Activated CD4-positive, alpha-beta T cell treated with anti-CD3 and anti-CD28 coated beads for 24 hours (primary cell): ENCODE results near the gene FUNDC2.
"Not testable (repeated sequence)": the region's sequence is repeated elsewhere in the genome, so short reads cannot be mapped to it uniquely, and the experiment has no call there.

Experiments
- DNase-seq, 2 donors: peaks; one replicate each; pipeline ENCODE4 v3.0.0-alpha.2; 2020; ENCODE audit warnings: low read depth in 2 of 2

The FUNDC2 gene, protein sequence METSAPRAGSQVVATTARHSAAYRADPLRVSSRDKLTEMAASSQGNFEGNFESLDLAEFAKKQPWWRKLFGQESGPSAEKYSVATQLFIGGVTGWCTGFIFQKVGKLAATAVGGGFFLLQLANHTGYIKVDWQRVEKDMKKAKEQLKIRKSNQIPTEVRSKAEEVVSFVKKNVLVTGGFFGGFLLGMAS

DNA sequence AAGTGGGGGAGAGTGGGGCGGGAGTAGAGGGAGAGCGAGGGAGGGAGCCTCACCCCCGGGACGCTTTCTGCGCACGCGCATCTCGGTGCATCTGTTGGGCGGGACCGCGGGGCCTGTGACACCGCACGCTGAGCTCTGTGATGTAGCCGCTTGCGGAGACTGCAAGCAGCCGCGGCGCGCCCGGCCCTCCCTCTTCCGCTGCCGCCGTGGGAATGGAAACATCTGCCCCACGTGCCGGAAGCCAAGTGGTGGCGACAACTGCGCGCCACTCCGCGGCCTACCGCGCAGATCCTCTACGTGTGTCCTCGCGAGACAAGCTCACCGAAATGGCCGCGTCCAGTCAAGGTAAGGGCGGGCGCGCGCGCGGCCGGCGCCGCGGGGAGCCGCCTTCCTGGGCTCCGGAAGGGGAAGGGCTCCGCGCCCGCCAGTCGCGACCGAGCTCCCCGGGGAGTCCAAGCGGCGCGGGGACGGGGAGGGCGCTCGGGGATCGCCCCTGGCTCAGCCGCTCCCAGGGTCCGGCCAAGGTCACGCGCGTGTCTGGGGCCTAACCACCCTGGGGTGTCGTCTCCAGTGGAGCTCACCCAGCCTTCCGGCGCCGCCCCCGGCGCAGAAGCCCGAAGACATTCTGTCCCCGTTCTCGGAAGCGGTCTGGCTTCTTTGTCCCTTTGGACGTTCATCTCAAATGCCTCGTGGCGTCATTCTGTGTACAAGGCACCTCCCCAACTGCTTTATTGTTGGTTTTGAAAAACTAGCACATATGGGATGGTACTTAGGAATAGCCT, at the start of gene FUNDC2:
TSS of gene FUNDC2 (plus strand) at position 118 of the 782 bp plus-strand sequence. CDS start at position 213, 95 bp downstream.
- peak; percentile 80 for DNase-seq

DNA sequence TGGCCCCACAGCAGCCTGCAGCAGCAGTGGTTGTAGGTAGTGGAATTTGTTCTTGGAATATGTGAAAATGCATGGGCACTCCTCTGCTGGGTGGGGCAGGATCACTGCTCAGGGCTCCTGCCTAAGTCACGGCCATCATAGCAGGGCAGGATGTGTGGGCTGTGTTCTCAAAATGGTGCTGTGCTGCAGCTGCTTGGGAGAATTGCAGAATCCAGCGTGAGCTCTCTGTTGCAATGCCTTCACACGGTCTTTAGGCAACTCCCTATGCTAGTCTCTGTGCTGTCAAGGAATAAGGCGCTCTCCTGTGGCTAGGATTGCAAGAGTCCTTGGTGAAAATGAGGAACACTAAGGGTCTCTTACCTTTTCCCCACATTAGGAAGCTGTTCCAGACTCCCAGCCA, 47.0 kb upstream of the FUNDC2 start:
- DNase-seq = no peak

DNA sequence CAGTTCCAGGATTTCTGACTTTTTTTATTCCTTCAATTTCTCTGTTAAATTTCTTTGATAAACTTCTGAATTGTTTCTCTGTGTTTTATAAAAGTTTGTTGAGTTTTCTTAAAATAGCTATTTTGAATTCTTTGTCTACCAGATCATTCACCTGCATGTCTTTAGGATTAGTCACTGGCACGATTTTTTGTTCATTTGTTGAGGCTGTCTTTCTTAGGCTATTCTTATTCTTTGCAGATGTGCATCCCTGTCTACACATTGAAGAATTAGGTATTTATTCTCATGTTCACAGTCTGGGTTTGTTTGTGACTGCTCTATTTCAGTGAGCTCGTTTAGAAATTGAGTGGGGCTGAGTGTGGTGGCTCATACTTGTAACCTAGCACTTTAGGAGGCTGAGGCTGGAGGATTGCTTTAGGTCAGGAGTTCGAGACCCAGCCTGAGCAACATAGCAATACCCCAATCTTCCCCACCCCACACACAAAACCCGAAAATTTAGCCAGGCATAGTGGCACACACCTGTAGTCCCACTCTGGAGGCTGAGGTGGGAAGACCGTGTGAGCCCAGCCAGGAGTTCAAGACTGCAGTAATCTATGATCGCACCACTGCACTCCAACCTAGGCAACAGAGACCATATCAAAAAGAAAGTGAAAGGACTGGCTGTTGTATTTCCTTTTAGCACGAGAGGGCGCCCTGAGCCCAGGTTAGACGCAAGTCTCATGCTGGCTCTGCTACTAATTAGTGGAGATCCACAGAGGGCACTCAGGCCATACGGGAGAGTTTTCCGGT, 46.1 kb upstream of the FUNDC2 start:
- peak; percentile 60 to 64 for DNase-seq

DNA sequence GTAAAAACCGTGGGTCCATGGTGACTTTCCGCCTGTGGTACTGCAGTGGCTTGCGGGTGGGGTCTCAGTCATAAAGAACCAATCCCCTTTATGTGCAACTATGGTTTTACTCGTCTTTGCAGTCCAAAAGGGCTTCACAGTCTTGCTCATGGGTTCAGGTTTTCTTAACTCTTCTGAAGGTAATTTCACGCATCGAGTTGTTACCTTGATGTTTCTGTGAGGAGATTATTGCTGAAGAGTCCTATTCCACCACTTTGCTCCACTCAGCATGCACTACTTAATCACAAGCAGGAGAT, 45.6 kb upstream of the FUNDC2 start:
- no peak for DNase-seq

DNA sequence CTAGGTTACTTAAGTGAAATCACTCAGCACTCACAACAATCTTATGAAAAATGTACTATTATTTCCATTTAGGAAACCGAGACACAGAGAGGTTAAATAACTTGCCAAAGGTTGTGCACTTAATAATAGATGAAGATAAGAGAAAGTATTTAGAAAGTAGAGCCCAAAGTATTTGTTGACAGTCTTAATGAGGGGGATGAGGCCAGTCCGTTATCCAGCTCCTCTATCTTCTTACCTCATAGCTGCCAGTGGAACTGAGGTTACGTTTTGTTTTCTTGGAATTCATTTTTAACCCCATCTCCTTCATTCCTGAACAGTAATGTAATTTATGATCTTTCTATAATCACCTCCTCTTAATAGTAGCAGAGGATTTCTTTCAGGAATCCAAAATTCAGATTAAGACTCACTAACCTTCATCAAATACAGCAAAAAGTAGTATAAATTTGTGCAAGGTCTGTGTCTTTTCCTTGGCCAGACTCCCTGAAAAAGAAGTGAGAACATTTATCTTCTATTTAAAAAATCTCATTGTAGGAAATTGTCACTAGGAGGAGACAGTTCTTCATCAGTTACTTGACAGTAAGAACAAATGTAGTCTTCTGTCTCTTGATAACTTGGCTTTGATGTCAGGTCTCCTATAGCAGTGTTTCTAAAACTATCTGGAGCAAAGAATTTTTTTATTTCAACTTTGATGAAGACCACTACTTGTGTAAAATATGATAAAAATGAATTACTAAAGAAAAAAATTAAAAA, 39.6 kb upstream of the FUNDC2 start:
- no peak for DNase-seq

DNA sequence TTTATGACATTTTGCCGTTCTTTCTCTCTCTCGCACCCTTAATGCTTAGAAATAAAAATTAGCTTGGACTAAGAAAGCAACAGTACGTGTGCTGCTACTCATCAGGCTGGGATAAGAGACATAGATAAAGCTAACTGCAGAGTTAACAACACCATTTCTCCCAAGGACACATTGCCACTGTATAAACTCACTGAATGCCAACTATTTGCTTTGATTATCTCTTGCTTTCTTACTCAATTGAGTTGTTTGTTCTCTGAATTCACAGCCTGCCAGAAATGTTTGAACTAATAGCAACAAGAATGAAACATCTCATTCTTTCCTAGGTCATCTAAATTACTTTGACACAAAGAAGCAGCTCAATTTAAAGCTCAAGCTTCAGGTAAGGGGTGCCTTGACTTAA, 38.7 kb upstream of the FUNDC2 start:
- no peak for DNase-seq

DNA sequence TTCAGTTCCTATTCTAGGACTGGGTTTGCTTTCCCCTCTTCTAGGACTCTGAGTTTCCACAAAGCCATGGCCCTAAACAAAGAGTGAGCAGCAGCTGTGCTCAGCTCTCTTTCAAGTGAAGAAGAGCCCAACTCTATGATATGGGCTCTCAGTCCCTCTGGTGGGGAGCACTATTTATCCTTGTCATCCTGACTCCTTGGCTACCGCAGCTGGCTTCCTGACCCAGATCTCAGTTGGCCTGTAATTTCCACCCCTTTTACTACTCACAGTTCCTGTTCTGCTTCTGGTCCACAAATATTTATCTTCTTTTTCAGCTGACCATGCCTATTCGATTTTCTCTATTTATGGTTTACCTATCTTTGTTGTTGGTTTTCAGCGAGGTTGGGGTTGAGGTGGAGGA, 37.9 kb upstream of the FUNDC2 start:
- no peak for DNase-seq

DNA sequence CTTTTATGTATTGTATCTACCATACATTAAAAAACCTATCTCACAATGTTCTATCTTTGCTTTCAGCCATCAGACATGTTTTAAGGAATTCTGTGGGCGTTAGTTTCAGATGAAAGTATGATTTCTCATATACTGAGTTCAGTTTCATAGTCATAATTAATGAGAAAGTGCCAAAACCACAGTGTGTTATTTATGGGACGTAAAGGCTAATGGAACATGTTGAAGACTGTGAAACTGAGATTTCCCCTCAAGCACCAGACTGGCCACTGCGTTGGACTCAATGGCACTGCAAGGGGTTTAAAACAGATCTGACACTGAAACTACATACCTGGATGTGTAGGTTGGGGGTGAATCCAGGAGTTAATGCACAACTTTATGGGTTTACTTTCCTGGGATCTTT, 36.1 kb upstream of the FUNDC2 start:
- DNase-seq = no peak

DNA sequence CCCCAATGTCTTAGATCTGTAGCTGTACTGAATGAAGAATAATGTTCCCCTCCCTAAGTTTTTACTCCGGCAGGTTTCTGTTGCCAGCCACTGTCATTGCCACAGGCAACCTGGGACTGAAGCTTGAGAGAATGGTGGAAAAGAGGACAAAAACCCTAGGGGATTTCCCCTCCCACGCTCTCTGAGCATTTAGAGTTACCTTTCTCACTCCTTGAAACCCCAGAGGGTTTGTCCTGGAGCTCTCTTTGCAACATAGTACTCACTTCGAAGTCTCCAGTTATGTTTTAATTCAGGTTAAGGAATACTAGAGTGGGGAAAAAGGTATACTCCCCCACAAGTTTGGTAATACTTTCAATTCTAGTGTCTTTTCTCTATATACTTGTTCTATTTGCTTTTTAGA, 35.6 kb upstream of the FUNDC2 start:
- no peak for DNase-seq

DNA sequence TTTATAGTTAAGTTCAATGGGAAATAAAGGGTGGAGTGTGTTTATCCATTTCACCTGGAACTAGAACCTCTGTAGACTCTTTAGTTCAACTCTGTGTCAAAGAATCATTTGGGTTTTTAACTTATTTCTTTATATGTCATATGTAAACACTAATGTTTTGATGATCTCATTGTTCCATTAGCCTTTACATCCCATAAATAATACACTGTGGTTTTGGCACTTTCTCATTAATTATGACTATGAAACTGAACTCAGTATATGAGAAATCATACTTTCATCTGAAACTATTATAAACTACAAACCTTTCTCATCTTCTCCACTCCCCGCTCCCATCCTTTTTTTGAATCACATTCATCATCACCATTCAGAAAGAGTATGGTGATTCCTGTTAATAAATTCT, 35.2 kb upstream of the FUNDC2 start:
- no peak for DNase-seq

DNA sequence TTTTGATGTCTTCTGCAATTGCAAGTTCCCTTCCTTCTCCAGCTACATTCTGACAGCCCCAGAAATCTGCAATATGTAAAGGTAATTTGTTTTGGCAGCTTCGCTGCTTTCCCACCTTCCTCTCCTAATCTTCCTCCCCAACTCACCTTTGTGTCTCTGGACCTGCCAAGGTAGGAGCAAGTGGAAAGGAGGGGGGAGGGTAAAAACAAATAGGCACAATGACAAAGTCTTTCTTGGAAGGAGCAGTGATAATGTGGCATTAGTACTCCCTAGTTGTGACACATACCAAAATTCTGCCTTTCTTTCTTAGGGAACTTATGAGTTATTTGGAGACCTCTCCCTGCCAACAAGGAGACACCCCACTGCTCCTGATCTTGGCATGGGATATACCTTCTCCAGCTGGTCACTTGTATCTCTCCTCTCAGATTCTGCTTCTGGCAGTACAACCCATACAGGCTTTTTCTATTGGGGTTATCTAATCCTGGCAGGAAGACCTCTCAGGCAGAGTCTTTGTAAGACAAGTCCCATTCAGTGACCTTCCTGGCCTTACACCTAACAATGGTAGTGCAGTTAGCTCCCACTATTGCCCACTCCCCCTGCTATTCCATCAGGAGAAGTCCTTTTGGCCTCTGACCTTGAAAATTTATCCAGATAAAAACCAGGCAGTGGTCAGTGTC, 28.3 kb upstream of the FUNDC2 start:
- no peak for DNase-seq

DNA sequence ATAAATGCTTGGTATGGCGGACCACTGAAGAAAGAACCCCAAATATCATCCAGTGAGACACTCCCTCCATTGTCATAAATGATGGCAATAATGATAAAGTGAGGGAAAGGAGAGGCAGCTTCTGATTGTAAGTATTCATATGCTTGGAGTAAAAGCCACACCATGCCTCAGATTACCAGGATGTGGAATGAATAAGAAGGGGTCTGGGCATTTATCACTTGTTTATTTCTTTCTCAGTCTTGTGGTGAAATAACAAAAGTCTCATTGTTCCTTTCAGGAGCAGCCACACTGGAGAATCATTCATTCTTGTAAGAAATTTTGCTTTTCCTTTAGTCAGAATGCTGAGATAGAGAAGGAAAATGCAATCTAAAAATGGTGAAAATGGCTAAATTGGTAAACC, 25.8 kb upstream of the FUNDC2 start:
- DNase-seq = no peak

DNA sequence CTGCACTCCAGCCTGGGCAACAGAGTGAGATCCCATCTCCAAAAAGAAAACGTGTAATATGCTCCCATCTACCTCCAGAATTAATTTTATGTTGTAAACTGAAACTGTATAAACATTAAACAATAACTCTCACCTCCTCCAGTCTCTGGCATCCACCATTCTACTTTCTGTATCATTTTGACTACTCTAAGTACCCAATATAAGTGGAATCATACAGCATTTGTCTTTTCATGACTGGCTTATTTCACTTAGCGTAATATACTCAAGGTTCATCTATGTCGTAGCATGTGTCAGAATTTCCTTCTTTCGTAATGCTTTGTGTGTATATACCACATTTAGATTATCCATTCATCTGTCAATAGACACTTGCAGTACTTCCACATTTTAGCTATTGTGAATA, 24.8 kb upstream of the FUNDC2 start:
- DNase-seq = no peak

DNA sequence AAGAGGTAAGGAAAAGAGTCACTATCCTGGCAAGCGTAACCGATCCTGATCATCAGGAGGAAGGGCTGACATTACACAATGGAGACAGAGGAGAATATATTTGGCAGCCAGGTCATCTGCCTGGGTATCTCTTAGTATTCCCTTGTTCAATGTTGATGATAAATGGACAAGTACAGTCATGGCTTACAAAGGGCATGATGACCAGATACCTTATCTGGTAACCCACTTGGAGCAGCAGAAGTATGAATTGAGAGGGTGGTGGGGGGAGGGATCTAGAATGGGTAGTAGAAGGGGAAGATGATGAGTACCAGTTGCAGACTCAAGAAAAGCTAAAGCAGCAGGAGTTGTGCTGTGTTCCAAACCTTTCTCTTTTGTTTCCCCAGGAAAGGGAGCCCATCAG, 21.5 kb upstream of the FUNDC2 start:
- no peak for DNase-seq

DNA sequence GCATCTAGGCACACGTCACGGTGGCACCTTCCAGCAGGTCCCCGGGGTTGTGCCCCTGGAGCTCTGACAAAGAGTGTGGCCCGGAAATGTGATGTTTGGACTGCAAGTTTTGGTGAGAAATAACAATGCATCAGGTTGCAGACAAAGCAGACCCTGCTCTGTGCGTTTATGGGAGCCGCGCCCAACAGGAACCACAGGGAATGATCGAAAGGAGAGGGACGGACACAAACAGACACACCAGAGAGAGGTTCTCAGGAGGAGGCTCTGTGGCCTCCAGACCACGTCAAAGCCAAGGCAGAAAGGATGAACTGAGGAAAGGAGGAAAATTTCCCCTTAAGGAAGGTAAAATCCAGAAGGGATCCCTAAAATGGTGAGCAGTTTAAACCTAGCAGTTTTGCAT, 20.3 kb upstream of the FUNDC2 start:
- not testable (repeated sequence) for DNase-seq

DNA sequence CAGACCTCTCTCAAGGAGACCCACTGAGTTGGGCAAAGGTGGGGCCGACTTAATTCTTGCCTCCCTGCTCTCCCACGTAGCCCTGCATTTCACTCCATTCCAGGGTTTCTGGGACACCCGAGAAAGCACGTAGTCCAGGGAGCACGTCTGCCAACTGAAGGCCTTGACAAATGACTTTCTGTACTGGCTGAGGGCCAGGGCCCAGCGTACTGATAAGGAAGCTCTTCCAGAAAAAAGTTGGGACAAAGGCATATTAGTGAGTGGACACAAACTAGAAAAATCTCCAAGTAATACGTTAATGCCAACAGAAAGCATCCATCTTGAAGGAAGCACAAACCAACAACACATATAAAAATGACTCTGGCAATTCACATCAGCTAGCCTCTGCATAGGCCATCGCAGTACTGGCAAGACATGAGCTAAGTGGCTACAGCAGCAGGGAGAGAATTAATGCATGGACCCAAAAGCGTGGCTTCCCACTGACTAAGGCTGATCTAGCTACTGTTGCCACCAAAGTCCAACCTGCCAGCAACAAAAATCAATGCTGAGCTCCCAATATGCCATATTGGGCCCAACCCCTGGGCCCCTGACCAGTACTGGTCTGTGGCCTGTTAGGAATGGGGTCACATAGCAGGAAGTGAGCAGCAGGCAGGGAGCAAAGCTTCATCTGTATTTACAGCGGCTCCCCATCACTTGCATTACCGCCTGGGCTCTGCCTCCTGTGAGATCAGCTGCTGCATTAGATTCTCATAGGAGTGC, 19.6 kb upstream of the FUNDC2 start:
- DNase-seq = not testable (repeated sequence)

DNA sequence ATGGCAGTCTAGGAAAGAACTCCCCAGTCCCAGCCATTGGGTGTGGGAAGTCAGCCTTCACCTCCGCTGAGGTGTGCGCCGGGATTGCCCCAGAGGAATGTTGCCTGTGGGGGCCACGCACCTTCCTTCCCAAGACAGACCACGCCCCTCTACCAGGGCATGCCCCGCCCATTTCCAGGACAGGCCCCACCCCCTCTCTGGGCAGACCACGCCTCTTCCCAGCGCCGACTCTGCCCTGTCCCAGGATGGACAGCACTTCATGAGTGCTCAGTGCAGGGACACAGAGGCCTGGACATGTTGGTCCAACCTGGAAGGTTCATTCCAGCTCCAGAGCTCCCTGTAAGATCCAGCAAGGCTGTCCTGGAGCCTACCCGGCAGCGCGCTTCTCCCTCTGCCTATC, 18.1 kb upstream of the FUNDC2 start:
- not testable (repeated sequence) for DNase-seq

DNA sequence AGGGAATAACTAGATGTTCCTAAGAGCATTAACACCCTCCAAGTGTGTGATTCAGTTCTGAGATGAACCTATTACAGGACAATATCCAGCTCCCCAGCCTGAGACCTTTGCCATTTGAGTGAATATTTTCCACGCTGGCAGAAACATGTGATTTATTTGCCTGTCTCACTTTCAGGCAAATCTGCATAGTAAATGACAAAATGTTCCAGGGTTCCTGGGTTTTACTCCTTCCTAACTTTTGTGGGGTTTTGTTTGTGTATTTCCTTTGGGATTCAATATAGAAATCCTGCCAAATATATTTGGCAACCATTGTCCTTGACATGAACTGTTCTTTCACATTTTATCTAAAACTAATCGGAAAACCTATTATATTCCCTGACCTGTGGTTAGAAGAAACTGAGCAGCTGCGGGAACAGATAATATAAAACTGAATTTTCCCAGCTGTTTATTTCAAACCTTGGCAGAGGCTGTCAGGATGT, 16.6 kb upstream of the FUNDC2 start:
- DNase-seq = no peak

DNA sequence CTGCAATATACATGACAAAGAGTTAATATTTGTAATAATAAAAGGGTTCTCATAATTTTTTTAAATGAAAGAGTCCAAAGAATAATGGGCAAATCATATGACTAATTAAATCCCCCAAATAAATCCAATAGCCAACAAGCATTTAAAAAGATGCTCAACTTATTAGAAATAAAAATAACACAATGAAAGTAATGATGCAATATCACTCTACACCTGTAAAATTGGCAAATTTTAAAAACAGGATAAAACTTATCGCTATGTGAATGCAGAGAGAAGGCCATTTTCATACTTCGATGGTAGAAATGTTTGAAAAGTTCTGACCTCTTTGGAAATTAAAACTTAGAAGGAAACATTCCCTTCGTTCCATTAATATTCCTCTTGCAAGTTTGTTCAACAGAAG, 6.1 kb upstream of the FUNDC2 start:
- DNase-seq = no peak

DNA sequence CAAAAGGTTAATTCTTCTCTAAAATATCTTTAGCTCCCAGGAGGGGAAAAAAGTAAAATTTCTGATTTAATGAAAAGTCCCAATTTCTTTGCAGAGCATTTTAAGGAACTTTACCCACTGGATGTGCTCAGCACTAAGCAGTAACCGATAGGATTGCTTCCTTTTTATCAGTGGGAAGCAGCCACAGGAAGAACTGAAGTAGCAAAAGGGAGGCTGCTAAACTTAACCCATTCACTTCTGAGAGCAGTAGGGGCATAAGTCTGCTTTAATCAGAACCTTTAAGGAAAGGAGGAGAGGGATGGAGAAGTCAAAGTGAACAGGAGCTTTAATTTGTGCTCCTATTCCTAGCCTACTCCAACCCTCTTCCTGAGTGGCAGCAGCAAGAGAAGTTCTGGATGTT, 4.1 kb upstream of the FUNDC2 start, which contains the start of gene F8:
TSS of gene F8 (minus strand) at position 139 of the 400 bp plus-strand sequence. CDS start 171 bp downstream, outside the sequence.
- no peak for DNase-seq
